ENCODE results near the gene PALM3. TPM values are rescaled to one million over a fixed set of nuclear protein-coding genes. Genes with fewer than 3 reads are reported as not detected.

Gene PALM3, protein sequence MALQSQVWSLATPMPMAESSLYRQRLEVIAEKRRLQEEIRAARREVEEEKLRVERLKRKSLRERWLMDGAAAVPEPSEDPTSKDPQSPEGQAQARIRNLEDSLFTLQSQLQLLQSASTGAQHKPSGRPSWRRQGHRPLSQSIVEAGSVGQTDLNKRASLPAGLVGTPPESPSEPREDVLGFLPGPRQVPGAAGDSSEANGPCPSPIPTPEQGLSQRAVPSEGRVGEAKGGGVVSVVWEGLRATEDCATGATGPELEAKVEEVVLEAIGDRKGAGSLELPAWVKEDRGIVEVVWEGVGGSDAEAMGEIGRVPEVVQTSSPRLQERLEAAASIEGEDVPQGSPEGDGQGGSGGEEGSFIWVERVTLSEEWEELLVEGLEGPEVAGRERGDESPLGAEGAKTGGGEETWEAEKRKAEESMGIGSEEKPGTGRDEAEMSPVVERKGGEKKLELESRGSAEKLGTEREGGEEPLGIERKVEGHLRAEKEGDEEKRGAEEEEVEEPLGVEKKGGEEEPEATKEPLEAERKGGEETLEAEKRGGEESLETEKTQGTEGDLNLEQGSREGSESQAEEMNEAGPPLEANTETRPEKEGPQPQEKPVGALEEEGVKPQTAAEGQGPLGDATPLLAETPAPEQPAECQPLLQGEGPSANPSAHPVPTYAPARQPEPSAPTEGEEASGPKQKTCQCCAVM
- 0.39 and 0.43 TPM in 2 replicates for total RNA-seq

DNA sequence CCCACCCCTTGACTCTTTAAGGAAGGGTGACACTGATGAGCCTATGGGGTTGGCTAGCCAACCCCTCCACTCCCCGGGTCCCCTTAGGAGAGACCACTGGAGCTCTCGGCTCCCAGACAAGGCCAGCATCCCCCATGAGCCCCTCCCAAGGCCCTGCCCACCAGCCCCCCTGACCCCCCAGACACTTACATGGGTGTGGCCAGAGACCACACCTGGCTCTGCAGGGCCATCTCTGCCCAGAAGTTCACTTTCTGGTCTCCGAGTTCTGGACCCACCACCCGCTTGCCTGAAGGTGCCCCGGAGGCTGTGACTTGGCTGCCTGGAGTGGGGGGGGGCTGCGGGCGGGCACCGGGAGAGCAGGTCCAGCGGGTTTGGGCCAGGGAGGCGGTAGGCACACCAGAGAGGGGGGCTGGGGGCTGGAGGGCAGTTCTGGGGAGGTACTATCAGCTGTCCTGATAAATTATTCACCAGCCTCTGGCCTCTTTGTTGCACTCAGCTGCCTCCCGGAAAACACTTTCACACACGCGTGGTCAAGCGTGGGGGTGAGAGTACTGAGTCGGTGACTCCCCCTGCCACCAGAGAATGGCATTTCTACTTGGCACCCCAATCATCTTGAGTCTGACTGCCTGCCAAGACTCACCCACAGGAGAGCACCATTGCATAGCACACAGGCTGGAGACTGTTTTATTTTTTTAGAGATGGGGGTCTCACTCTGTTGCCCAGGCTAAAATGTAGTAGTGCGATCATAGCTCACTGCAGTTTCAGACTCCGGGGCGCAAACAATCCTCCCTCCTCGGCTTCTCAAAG, at the start of gene PALM3:
TSS of gene PALM3 (minus strand) at position 326 of the 807 bp plus-strand sequence. CDS start at position 230, 96 bp downstream.

GRCh38 chr19:14090509-14091080, 28.7 kb upstream of the PALM3 start, which contains the start of gene SAMD1:
Gene SAMD1 (minus strand): TSS chr19:14090751.

GRCh38 chr19:14085309-14085995, 23.6 kb upstream of the PALM3 start, which contains the start of gene C19orf67:
Gene C19orf67 (minus strand): TSS chr19:14085783. CDS start chr19:14085627, 156 bp downstream.

DNA sequence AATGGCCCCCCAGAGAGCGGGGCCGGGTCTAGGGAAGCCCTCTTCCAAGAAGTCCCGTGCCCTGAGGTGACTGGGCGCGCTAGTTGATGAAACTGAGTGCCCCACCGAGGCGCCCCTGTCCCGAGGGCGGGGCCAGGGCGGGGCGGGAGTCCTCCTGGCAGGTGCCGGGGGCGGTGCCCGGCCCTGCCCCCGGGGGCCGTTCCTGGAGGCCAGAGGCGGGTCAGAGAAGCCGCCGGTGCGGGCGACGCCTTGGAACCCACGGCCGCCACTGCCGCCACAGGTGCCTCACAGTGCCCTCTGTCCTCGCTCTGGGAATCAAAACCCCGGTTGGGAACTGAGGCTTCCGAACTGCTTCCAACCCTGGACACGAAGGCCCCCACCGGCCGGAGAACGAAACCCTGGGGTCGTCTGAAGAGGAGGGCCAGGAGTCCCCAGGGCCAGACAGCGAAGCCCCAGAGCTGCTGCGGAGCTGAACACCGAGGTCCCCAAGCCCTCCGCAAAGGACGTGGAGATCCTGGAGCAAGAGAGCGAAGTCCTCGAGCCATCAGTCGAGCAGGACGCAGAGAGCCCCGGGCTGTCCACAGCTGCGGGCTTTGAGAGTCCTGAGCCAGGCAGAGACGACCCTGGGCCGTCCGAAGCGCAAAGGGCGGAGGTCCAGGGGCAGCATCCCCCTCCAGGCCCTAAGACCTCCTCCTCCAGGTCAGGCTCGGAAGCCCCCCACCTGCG, 10.8 kb upstream of the PALM3 start, which contains the start of gene MISP3:
TSS of gene MISP3 (plus strand) at position 252 of the 726 bp plus-strand sequence. CDS start 524 bp downstream, outside the sequence.

DNA sequence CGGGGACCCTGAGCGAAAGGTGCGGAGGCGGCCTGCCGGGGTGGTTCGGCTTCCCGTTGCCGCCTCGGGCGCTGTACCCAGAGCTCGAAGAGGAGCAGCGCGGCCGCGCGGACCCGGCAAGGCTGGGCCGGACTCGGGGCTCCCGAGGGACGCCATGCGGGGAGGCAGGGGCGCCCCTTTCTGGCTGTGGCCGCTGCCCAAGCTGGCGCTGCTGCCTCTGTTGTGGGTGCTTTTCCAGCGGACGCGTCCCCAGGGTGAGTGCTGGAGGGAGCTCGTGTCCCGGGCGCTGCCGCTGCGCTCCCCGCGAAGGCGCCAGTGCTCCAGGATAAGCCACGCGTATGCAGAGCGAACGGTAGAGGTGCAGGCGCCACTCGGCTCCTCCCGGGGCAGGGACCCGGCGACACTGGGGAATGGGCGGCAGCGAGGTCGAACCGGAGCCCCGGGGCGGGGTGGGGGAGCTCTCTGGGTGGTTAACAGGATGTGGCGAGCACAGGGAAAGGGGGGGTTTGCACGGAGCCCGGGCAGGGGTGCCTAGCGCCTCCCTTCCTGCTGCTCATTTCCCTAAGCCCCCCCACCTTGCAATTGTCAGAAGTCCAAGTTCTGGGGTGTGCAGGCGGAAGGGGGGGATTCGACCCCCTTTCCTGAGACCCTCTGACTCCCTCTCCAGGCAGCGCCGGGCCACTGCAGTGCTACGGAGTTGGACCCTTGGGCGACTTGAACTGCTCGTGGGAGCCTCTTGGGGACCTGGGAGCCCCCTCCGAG, 30.0 kb downstream of the PALM3 start, which contains the start of gene IL27RA:
TSS of gene IL27RA (plus strand) at position 44 of the 762 bp plus-strand sequence. CDS start at position 155, 111 bp downstream.

GRCh38 chr19:14027856-14028450, 33.9 kb downstream of the PALM3 start, which contains the start of gene RLN3:
Gene RLN3 (plus strand): TSS chr19:14028148. CDS start chr19:14028205, 57 bp downstream.

GRCh38 chr19:14006085-14006765, 55.7 kb downstream of the PALM3 start, which contains the start of gene RFX1:
Gene RFX1 (minus strand): TSS chr19:14006320. CDS start chr19:13993843, 12,477 bp downstream.

Other genes with a start within 250 kb of the PALM3 start
- gene NANOS3, start 184.9 kb downstream of the PALM3 start, total RNA-seq, result 1.3 TPM in 1 of 2 replicates, not detected in the other
- 0.79 and 0.87 TPM in 2 replicates for gene BRME1, start 156.0 kb downstream of the PALM3 start, total RNA-seq
- gene CC2D1A, start 155.9 kb downstream of the PALM3 start, total RNA-seq, result 11.4 and 22.7 TPM in 2 replicates
- 0.39 and 0.43 TPM in 2 replicates for gene PODNL1, start 123.7 kb downstream of the PALM3 start, total RNA-seq
- 13.1 and 16.9 TPM in 2 replicates for gene DCAF15, start 109.6 kb downstream of the PALM3 start, total RNA-seq
- 5.1 and 5.3 TPM in 2 replicates for gene RFX1, start 55.8 kb downstream of the PALM3 start, total RNA-seq
- gene RLN3, start 33.9 kb downstream of the PALM3 start, total RNA-seq, result not detected in 2 replicates
- gene IL27RA, start 30.3 kb downstream of the PALM3 start, total RNA-seq, result 0.39 and 0.65 TPM in 2 replicates
- 0.22 and 0.39 TPM in 2 replicates for gene MISP3, start 10.7 kb upstream of the PALM3 start, total RNA-seq
- 1.2 TPM in 1 of 2 replicates, not detected in the other for gene C19orf67, start 23.7 kb upstream of the PALM3 start, total RNA-seq
- gene SAMD1, start 28.7 kb upstream of the PALM3 start, total RNA-seq, result 24.8 and 31.8 TPM in 2 replicates
- 26.7 and 34.3 TPM in 2 replicates for gene PRKACA, start 55.7 kb upstream of the PALM3 start, total RNA-seq
- 3.9 and 6.9 TPM in 2 replicates for gene ASF1B, start 74.5 kb upstream of the PALM3 start, total RNA-seq
- 4.0 and 7.5 TPM in 2 replicates for gene ADGRL1, start 144.1 kb upstream of the PALM3 start, total RNA-seq